H9 (cell line): Measurements from ENCODE around the gene KAZALD1. TPM values are rescaled to one million over a fixed set of nuclear protein-coding genes. Genes with fewer than 3 reads are reported as not detected.

Experiments used
- DNase-seq: peaks from one replicate; pipeline ENCODE4 v3.0.0-alpha.2; 2017
- H2AFZ ChIP-seq: one replicate; pipeline ENCODE4 v1.6.1; 2013; ENCODE audit warnings: mild to moderate bottlenecking, low read length, control low read depth, moderate library complexity
- H2AK5ac ChIP-seq: 2 replicates; pipeline ENCODE4 v1.6.1; 2013; ENCODE audit warnings: low read length, control low read depth, mixed read lengths; ENCODE audit not compliant: insufficient read length
- H2BK120ac ChIP-seq: one replicate; pipeline ENCODE4 v1.6.1; 2013; ENCODE audit warnings: low read depth, mild to moderate bottlenecking, low read length, control low read depth, inconsistent platforms; ENCODE audit not compliant: poor library complexity, severe bottlenecking
- H2BK12ac ChIP-seq: 2 replicates; pipeline ENCODE4 v1.6.1; 2013; ENCODE audit warnings: low read length, control low read depth, mixed read lengths, low read depth; ENCODE audit not compliant: insufficient read length
- H2BK15ac ChIP-seq: 2 replicates; pipeline ENCODE4 v1.6.1; 2013; ENCODE audit warnings: low read depth, low read length, control low read depth
- H2BK20ac ChIP-seq: one replicate; pipeline ENCODE4 v1.6.1; 2013; ENCODE audit warnings: low read depth, mild to moderate bottlenecking, low read length, control low read depth, inconsistent platforms; ENCODE audit not compliant: poor library complexity, severe bottlenecking
- H2BK5ac ChIP-seq: 2 replicates; pipeline ENCODE4 v1.6.1; 2013; ENCODE audit warnings: low read length, control low read depth, mixed read lengths; ENCODE audit not compliant: insufficient read length
- H3K14ac ChIP-seq: 2 replicates; pipeline ENCODE4 v1.6.1; 2013; ENCODE audit warnings: low read length, control low read depth; ENCODE audit not compliant: insufficient read depth
- H3K18ac ChIP-seq: 2 replicates; pipeline ENCODE4 v1.6.1; 2013; ENCODE audit warnings: low read depth, mild to moderate bottlenecking, mixed read lengths, low read length, control low read depth; ENCODE audit not compliant: insufficient read length
- H3K23ac ChIP-seq: 2 replicates; pipeline ENCODE4 v1.6.1; 2013; ENCODE audit warnings: low read length, control low read depth, mixed read lengths, low read depth; ENCODE audit not compliant: insufficient read length
- H3K23me2 ChIP-seq: 2 replicates; pipeline ENCODE4 v1.6.1; 2013; ENCODE audit warnings: low read depth, mild to moderate bottlenecking, mixed read lengths, low read length, control low read depth; ENCODE audit not compliant: insufficient read length, poor library complexity, severe bottlenecking
- H3K27ac ChIP-seq: 2 replicates; pipeline ENCODE4 v1.5.1; 2013; ENCODE audit warnings: low read length, control low read depth, mixed read lengths, low read depth; ENCODE audit not compliant: insufficient read length
- H3K27me3 ChIP-seq: 2 replicates; pipeline ENCODE4 v1.6.1; 2013; ENCODE audit warnings: low read length, control low read depth, inconsistent platforms; ENCODE audit not compliant: insufficient read depth
- H3K4ac ChIP-seq: 2 replicates; pipeline ENCODE4 v1.6.1; 2013; ENCODE audit warnings: low read depth, mild to moderate bottlenecking, control low read depth, inconsistent platforms, low read length, moderate library complexity
- H3K4me1 ChIP-seq: 2 replicates; pipeline ENCODE4 v1.6.1; 2013; ENCODE audit warnings: low read length, control low read depth, inconsistent platforms; ENCODE audit not compliant: insufficient read depth
- H3K4me2 ChIP-seq: 2 replicates; pipeline ENCODE4 v1.6.1; 2013; ENCODE audit warnings: low read length, control low read depth, mixed read lengths; ENCODE audit not compliant: insufficient read length, insufficient read depth
- H3K56ac ChIP-seq: 2 replicates; pipeline ENCODE4 v1.6.1; 2013; ENCODE audit warnings: low read depth, mild to moderate bottlenecking, mixed read lengths, low read length, control low read depth; ENCODE audit not compliant: insufficient read length
- H3K79me1 ChIP-seq: 2 replicates; pipeline ENCODE4 v1.6.1; 2013; ENCODE audit warnings: low read depth, mild to moderate bottlenecking, moderate library complexity, low read length, control low read depth, inconsistent platforms; ENCODE audit not compliant: insufficient read depth, poor library complexity, severe bottlenecking
- H3K79me2 ChIP-seq: 2 replicates; pipeline ENCODE4 v1.6.1; 2013; ENCODE audit warnings: low read length, control low read depth, inconsistent platforms; ENCODE audit not compliant: insufficient read depth
- H3K9ac ChIP-seq: 2 replicates; pipeline ENCODE4 v1.6.1; 2013; ENCODE audit warnings: low read length, control low read depth, mixed read lengths; ENCODE audit not compliant: insufficient read length; ENCODE audit errors: extremely low read depth
- H3K9me3 ChIP-seq: one replicate; pipeline ENCODE4 v1.6.1; 2013; ENCODE audit warnings: low read depth, low read length, inconsistent platforms; ENCODE audit not compliant: control insufficient read depth
- H3T11ph ChIP-seq: one replicate; pipeline ENCODE4 v1.6.1; 2013; ENCODE audit warnings: mild to moderate bottlenecking, low read length, control low read depth, inconsistent platforms
- H4K20me1 ChIP-seq: one replicate; pipeline ENCODE4 v1.6.1; 2013; ENCODE audit not compliant: control insufficient read depth, insufficient read length, insufficient read depth
- H4K5ac ChIP-seq: 2 replicates; pipeline ENCODE4 v1.6.1; 2013; ENCODE audit warnings: low read depth, mild to moderate bottlenecking, mixed read lengths, low read length, control low read depth; ENCODE audit not compliant: insufficient read length
- H4K8ac ChIP-seq: replicated peaks from 2 replicates; pipeline ENCODE4 v1.6.1; 2013; ENCODE audit warnings: low read length, control low read depth, mixed read lengths, low read depth; ENCODE audit not compliant: insufficient read length
- H4K91ac ChIP-seq: 2 replicates; pipeline ENCODE4 v1.6.1; 2013; ENCODE audit warnings: low read depth, mild to moderate bottlenecking, moderate library complexity, mixed read lengths, low read length, control low read depth; ENCODE audit not compliant: insufficient read length
- H3K27ac Mint-ChIP-seq, 3 experiments: 2 replicates in 2 of 3; 3 replicates in 1 of 3; pipeline ENCODE4 v1.8.0; 2020 to 2021; ENCODE audit warnings: mixed read lengths in 3 of 3, mild to moderate bottlenecking in 1 of 3, moderate library complexity in 1 of 3
- H3K27me3 Mint-ChIP-seq: 2 replicates; pipeline ENCODE4 v1.8.0; 2021; ENCODE audit warnings: low read depth, mild to moderate bottlenecking, moderate library complexity, mixed read lengths
- H3K36me3 Mint-ChIP-seq, 3 experiments: 2 replicates in 2 of 3; 3 replicates in 1 of 3; pipeline ENCODE4 v1.8.0; 2020 to 2021; ENCODE audit warnings: low read depth in 3 of 3, mixed read lengths in 3 of 3; ENCODE audit not compliant: insufficient read depth in 1 of 3
- H3K4me1 Mint-ChIP-seq, 2 experiments: 2 replicates each; pipeline ENCODE4 v1.8.0; 2020; ENCODE audit warnings: mixed read lengths in 2 of 2
- H3K4me3 Mint-ChIP-seq, 2 experiments: 2 replicates in 1 of 2; 3 replicates in 1 of 2; pipeline ENCODE4 v1.8.0; 2020 to 2021; ENCODE audit warnings: mild to moderate bottlenecking in 2 of 2, mixed read lengths in 2 of 2, moderate library complexity in 1 of 2
- H3K9me3 Mint-ChIP-seq, 2 experiments: 2 replicates in 1 of 2; 3 replicates in 1 of 2; pipeline ENCODE4 v1.8.0; 2020; ENCODE audit warnings: mild to moderate bottlenecking in 2 of 2, mixed read lengths in 2 of 2, moderate library complexity in 1 of 2
- CTCF ChIP-seq: fragments of 200-600 bp; sonication (generic); conservative IDR thresholded peaks from 3 replicates; pipeline ENCODE4 v1.8.0; 2021; ENCODE audit warnings: antibody characterized with exemption, mild to moderate bottlenecking
- WGBS: extraction: QIAGEN DNeasy Blood & Tissue Kit; methylation state at CpG from one replicate; pipeline ENCODE4 v1.1.7; 2013; ENCODE audit warnings: missing lambda C conversion rate, low lambda C conversion rate, mixed read lengths; ENCODE audit not compliant: insufficient read length; ENCODE audit errors: extremely low coverage; 5-methylcytosine and 5-hydroxymethylcytosine counted together
- total RNA-seq: library from RNA; stranded (reverse); gene quantifications from 2 replicates; pipeline ENCODE4 v1.2.1, GENCODE V29; 2021

KAZALD1 gene
- total RNA-seq, 1 experiment from 2014 or later, result 2.9 TPM

- Histone ChIP-seq H3K18ac (no peak overlapping the region), H4K8ac (no peak overlapping the region), H2AFZ (no peak overlapping the region), H4K20me1 (no peaks in the 10 kb centered on the region), H2BK15ac (no peak overlapping the region), H2AK5ac (no peak overlapping the region), H4K5ac (no peak overlapping the region), H3K79me2 (no peaks in the 10 kb centered on the region), H3K23ac (no peak overlapping the region), H3K56ac (no peak overlapping the region), H3K4me1 (no peaks in the 10 kb centered on the region; the same call in 1 of the 2 replicates), H2BK12ac (no peak overlapping the region), H2BK20ac (no peak overlapping the region), H3K79me1 (no peaks in the 10 kb centered on the region), H4K91ac (no peak overlapping the region), H3K27me3 (peaks cover 3% of the 10 kb centered on the region), H3K4me2 (no peak overlapping the region), H3T11ph (no peak overlapping the region), H3K4ac (no peak overlapping the region), H2BK120ac (no peak overlapping the region), H3K27ac (no peak overlapping the region), H3K9ac (no peak overlapping the region), H3K23me2 (no peaks in the 10 kb centered on the region), H3K14ac (no peak overlapping the region), H2BK5ac (no peak overlapping the region), H3K9me3 (no peaks in the 10 kb centered on the region)
- Mint-ChIP-seq H3K4me3 (no peak overlapping the region), H3K4me1 (peaks cover 9 to 21% of the 10 kb centered on the region in 2 experiments), H3K9me3 (no peaks in the 10 kb centered on the region), H3K36me3 (no peaks in the 10 kb centered on the region), H3K27me3 (peaks cover 59% of the 10 kb centered on the region), H3K27ac (no peak overlapping the region)
- TF ChIP-seq CTCF, result no peak
- WGBS, result no CpG with 5 or more reads among the region's 4 CpGs
- no peak for DNase-seq
These were observed 36.1 kb downstream of the KAZALD1 start for GRCh38 chr10:101097881-101098280.
